T-cell (primary cell): Measurements from ENCODE around the gene ZBTB2. TPM values are rescaled to one million over a fixed set of nuclear protein-coding genes. Genes with fewer than 3 reads are reported as not detected.
"Not testable (repeated sequence)": the region's sequence is repeated elsewhere in the genome, so short reads cannot be mapped to it uniquely, and the experiment has no call there.

Experiments
- ATAC-seq, 4 experiments: fragments of 200-7000 bp in 3 of 4; fragments of 150-1000 bp in 1 of 4; cut with Tn5 transposase; replicated peaks in 1 of 4; 1 replicate in 3 of 4; 2 replicates in 1 of 4; pipeline ENCODE4 v1.10.0; 2021; ENCODE audit warnings: moderate library complexity in 3 of 4, mild to moderate bottlenecking in 2 of 4, moderate number of reproducible peaks in 1 of 4
- CTCF ChIA-PET, 2 donors: fragments of 300-600 bp; sonication (Branson Sonifier 250); formaldehyde crosslinking; loops; one replicate each; lab custom pipeline; 2022; ENCODE audit warnings: antibody characterized with exemption in 2 of 2; lab: Charles Lee
- POLR2A ChIA-PET, 2 donors: fragments of 300-600 bp; sonication (Branson Sonifier 250); formaldehyde crosslinking; loops; one replicate each; lab custom pipeline; 2022; ENCODE audit warnings: antibody characterized with exemption in 2 of 2; lab: Charles Lee
- DNase-seq, 35 experiments: peaks; one replicate each; pipeline versions ENCODE4 v3.0.0 to v3.0.0-alpha.2; 2013 to 2023
- H3K27ac ChIP-seq: one replicate; pipeline ENCODE4 v1.5.1; 2013; ENCODE audit warnings: low read length
- H3K27me3 ChIP-seq, 2 experiments: replicated peaks in 1 of 2; 1 replicate in 1 of 2; 2 replicates in 1 of 2; pipeline versions ENCODE4 v1.6.1 to v1.7.0; 2013; ENCODE audit warnings: low read length in 1 of 2, mixed read lengths in 1 of 2; ENCODE audit not compliant: control insufficient read depth in 2 of 2, insufficient read depth in 2 of 2; ENCODE audit errors: extremely low read depth in 1 of 2
- H3K36me3 ChIP-seq, 2 donors: 1 replicate in 1 of 2; 2 replicates in 1 of 2; pipeline versions ENCODE4 v1.6.1 to v1.7.0; 2013; ENCODE audit warnings: low read length in 1 of 2; ENCODE audit not compliant: control insufficient read depth in 2 of 2, insufficient read depth in 1 of 2; ENCODE audit errors: extremely low read depth in 1 of 2
- H3K4me1 ChIP-seq, 2 experiments: 1 replicate in 1 of 2; 2 replicates in 1 of 2; pipeline versions ENCODE4 v1.6.1 to v1.7.0; 2013; ENCODE audit warnings: low read length in 2 of 2, mixed read lengths in 1 of 2; ENCODE audit not compliant: insufficient read depth in 2 of 2, control insufficient read depth in 1 of 2; ENCODE audit errors: extremely low read depth in 1 of 2
- H3K4me3 ChIP-seq, 2 donors: 1 replicate in 1 of 2; 2 replicates in 1 of 2; pipeline versions ENCODE4 v1.5.1 to v1.7.0; 2013; ENCODE audit warnings: mild to moderate bottlenecking in 2 of 2, low read length in 1 of 2, moderate library complexity in 1 of 2; ENCODE audit not compliant: control insufficient read depth in 1 of 2; ENCODE audit errors: extremely low read depth in 1 of 2
- H3K9me3 ChIP-seq: 2 replicates; pipeline ENCODE4 v1.7.0; 2013
- H3K27ac Mint-ChIP-seq, 2 donors: one replicate each; pipeline ENCODE4 v1.8.0; 2020 to 2021; ENCODE audit warnings: mild to moderate bottlenecking in 2 of 2, mixed read lengths in 2 of 2
- H3K27me3 Mint-ChIP-seq, 2 donors: one replicate each; pipeline ENCODE4 v1.8.0; 2021 to 2022; ENCODE audit warnings: mixed read lengths in 2 of 2
- H3K36me3 Mint-ChIP-seq: one replicate; pipeline ENCODE4 v1.8.0; 2021; ENCODE audit warnings: mixed read lengths
- H3K4me1 Mint-ChIP-seq, 3 donors: one replicate each; pipeline ENCODE4 v1.8.0; 2020 to 2022; ENCODE audit warnings: mixed read lengths in 3 of 3, mild to moderate bottlenecking in 1 of 3
- H3K4me3 Mint-ChIP-seq, 3 donors: one replicate each; pipeline ENCODE4 v1.8.0; 2020 to 2022; ENCODE audit warnings: mild to moderate bottlenecking in 3 of 3, mixed read lengths in 3 of 3, moderate library complexity in 3 of 3
- H3K9me3 Mint-ChIP-seq, 3 donors: one replicate each; pipeline ENCODE4 v1.8.0; 2020 to 2022; ENCODE audit warnings: mixed read lengths in 3 of 3
- WGBS: methylation state at CpG from one replicate; pipeline ENCODE4 v1.1.5; 2013; ENCODE audit warnings: missing lambda C conversion rate; ENCODE audit not compliant: insufficient coverage; 5-methylcytosine and 5-hydroxymethylcytosine counted together
- total RNA-seq, 35 experiments: library from RNA in 6 of 35; stranded (reverse) in 6 of 35; fragments of 120-200 nt in 1 of 35; gene quantifications; one replicate each; pipeline versions ENCODE4 v1.2.1 to v1.2.4 and lab custom pipeline; 2013 to 2026

ZBTB2 gene
- total RNA-seq, 5 donors from 2014 or later (not counting 1 experiment from before 2014, with no cell fraction given) = 16.1 to 28.3 (median 27.4) TPM

GRCh38 chr6:151317103-151317994 is 74.0 kb downstream of the ZBTB2 start:
- Mint-ChIP-seq H3K27ac (no peak overlapping the region), H3K36me3 (peaks cover 2% of the 10 kb centered on the region), H3K4me1 (no peaks in the 10 kb centered on the region), H3K27me3 (peaks cover 9 to 12% of the 10 kb centered on the region in 2 donors), H3K9me3 (peaks cover 0 to 7% (median 5%) of the 10 kb centered on the region in 3 donors), H3K4me3 (no peak overlapping the region)
- ChIA-PET POLR2A (interaction anchor here in 1 of 2 donors (0.6 kb wide), 1 partner anchor 37 kb away, joined by 4 read pairs; no protein-coding TSS in a partner anchor), CTCF (interaction anchor here (0.5 to 1.2 kb wide), 3 partner anchors 8 to 1161 kb away, joined by 3 to 7 read pairs (median 4); no protein-coding TSS in a partner anchor)
- Histone ChIP-seq H3K27me3 (peaks cover 0 to 8% of the 10 kb centered on the region in 2 experiments), H3K9me3 (no peaks in the 10 kb centered on the region), H3K4me3 (no peak overlapping the region), H3K27ac (no peak overlapping the region), H3K4me1 (no peaks in the 10 kb centered on the region), H3K36me3 (no peaks in the 10 kb centered on the region)
- no peak for DNase-seq
- ATAC-seq = no peak
- 100% methylated on average over 1 of the region's 2 CpGs for WGBS

- H3K4me1 Mint-ChIP-seq, POLR2A ChIA-PET, H3K27ac Mint-ChIP-seq, H3K9me3 Mint-ChIP-seq, H3K4me3 ChIP-seq, H3K4me3 Mint-ChIP-seq, H3K36me3 Mint-ChIP-seq, DNase-seq, H3K9me3 ChIP-seq, CTCF ChIA-PET, H3K4me1 ChIP-seq, H3K36me3 ChIP-seq, H3K27ac ChIP-seq, ATAC-seq, H3K27me3 ChIP-seq: not testable (repeated sequence)
- WGBS = no CpG with 5 or more reads among the region's 3 CpGs
- H3K27me3 Mint-ChIP-seq = peaks cover 6 to 14% of the 10 kb centered on the region in 2 donors
Observed at GRCh38 chr6:151315661-151316060, 75.7 kb downstream of the ZBTB2 start.

Other genes starting within 250 kb of the ZBTB2 start
- 1 to 10 TPM in 3 of 5 donors, under 1 TPM in 2; 0.16 to 1.8 (median 1.2) TPM for gene AKAP12, start 151.6 kb downstream of the ZBTB2 start, total RNA-seq
- 10 to 100 TPM in 4 of 5 donors, 1 to 10 TPM in 1; 8.0 to 15.6 (median 12.8) TPM for gene RMND1, start 60.6 kb upstream of the ZBTB2 start, total RNA-seq
- gene CCDC170, start 102.5 kb upstream of the ZBTB2 start, total RNA-seq = under 1 TPM in 2 of 5 donors, not detected in 3; 0.07 to 0.32 TPM